Endothelial cell of umbilical vein (primary cell): ENCODE data around the gene DLK1. TPM values are rescaled to one million over a fixed set of nuclear protein-coding genes. Genes with fewer than 3 reads are reported as not detected.

Experiments used
- BruUV-seq: library from RNA; stranded (reverse); fragments of 400-500 nt; replicated peaks from 2 replicates; lab custom pipeline; 2021; lab: Mats Ljungman, UMichigan
- CTCF ChIA-PET: fragments of 300-600, 350-600 bp; sonication (Branson Sonifier 250); formaldehyde crosslinking; loops from one replicate; lab custom pipeline; 2021; ENCODE audit warnings: antibody characterized with exemption, inconsistent platforms; lab: Charles Lee
- POLR2A ChIA-PET: fragments of 300-600, 350-600 bp; sonication (Branson Sonifier 250); formaldehyde crosslinking; loops from one replicate; lab custom pipeline; 2021; ENCODE audit warnings: antibody characterized with exemption, inconsistent platforms; lab: Charles Lee
- DNase-seq: peaks from one replicate; pipeline ENCODE4 v3.0.0-alpha.2; 2011; ENCODE audit warnings: low read depth, low spot score
- FAIRE-seq: peaks from 2 replicates; lab custom pipeline; 2011; peaks lifted over from hg19 to GRCh38; lab: Jason Lieb, UNC
- H2AFZ ChIP-seq: 2 replicates; pipeline ENCODE4 v1.6.0; 2012; ENCODE audit warnings: low read depth, low read length, control low read depth, inconsistent platforms
- H3K27ac ChIP-seq: 2 replicates; pipeline ENCODE4 v1.5.1; 2011; ENCODE audit warnings: low read depth, mild to moderate bottlenecking, control low read depth, low read length, moderate library complexity; ENCODE audit not compliant: insufficient read depth
- H3K27me3 ChIP-seq, 2 experiments: 2 replicates each; pipeline versions ENCODE4 v1.6.0 to v1.6.1; 2011; ENCODE audit warnings: low read length in 2 of 2, mixed read lengths in 1 of 2; ENCODE audit not compliant: control insufficient read depth in 2 of 2, insufficient read depth in 2 of 2
- H3K36me3 ChIP-seq, 2 experiments: 2 replicates in 1 of 2; 3 replicates in 1 of 2; pipeline ENCODE4 v1.5.1; 2011; ENCODE audit warnings: low read length in 2 of 2, mild to moderate bottlenecking in 1 of 2, moderate library complexity in 1 of 2; ENCODE audit not compliant: control insufficient read depth in 2 of 2, insufficient read depth in 2 of 2; ENCODE audit errors: extremely low read depth in 1 of 2
- H3K4me1 ChIP-seq: 3 replicates; pipeline ENCODE4 v1.5.1; 2011; ENCODE audit warnings: mild to moderate bottlenecking, low read length; ENCODE audit not compliant: control insufficient read depth, insufficient read depth; ENCODE audit errors: extremely low read depth
- H3K4me2 ChIP-seq: 2 replicates; pipeline ENCODE4 v1.6.1; 2011; ENCODE audit warnings: low read length, control low read depth, mixed read lengths; ENCODE audit not compliant: insufficient read depth
- H3K4me3 ChIP-seq, 3 experiments: fragments of 200-600 bp in 1 of 3; sonication (generic), shearing (Covaris generic) in 1 of 3; replicated peaks in 1 of 3; 2 replicates each; pipeline ENCODE4 v1.5.1; 2011 to 2016; ENCODE audit warnings: control low read depth in 3 of 3, low read length in 3 of 3, mild to moderate bottlenecking in 2 of 3, inconsistent platforms in 1 of 3, low read depth in 1 of 3, moderate library complexity in 1 of 3; ENCODE audit not compliant: insufficient read depth in 1 of 3
- H3K79me2 ChIP-seq: 2 replicates; pipeline ENCODE4 v1.6.0; 2012; ENCODE audit warnings: low read length, inconsistent platforms; ENCODE audit not compliant: control insufficient read depth, insufficient read depth
- H3K9ac ChIP-seq: replicated peaks from 2 replicates; pipeline ENCODE3; 2011; ENCODE audit warnings: low read length, control low read depth; ENCODE audit not compliant: insufficient read depth; ENCODE audit errors: extremely low read depth
- H3K9me1 ChIP-seq: replicated peaks from 3 replicates; pipeline ENCODE4 v1.6.0; 2011; ENCODE audit warnings: mild to moderate bottlenecking, low read length; ENCODE audit not compliant: control insufficient read depth, insufficient read depth; ENCODE audit errors: extremely low read depth
- H3K9me3 ChIP-seq: replicated peaks from 2 replicates; pipeline ENCODE4 v1.5.1; 2012; ENCODE audit warnings: low read length, inconsistent platforms; ENCODE audit not compliant: control insufficient read depth, insufficient read depth
- H4K20me1 ChIP-seq: replicated peaks from 2 replicates; pipeline ENCODE3; 2011; ENCODE audit warnings: mild to moderate bottlenecking, low read length; ENCODE audit not compliant: control insufficient read depth, insufficient read depth; ENCODE audit errors: extremely low read depth
- EZH2 ChIP-seq: IDR thresholded peaks from 2 replicates; pipeline ENCODE4 v1.6.1; 2012; ENCODE audit warnings: borderline replicate concordance, low read depth, mild to moderate bottlenecking, moderate library complexity, low read length, inconsistent platforms; ENCODE audit not compliant: severe bottlenecking
- FOS ChIP-seq: IDR thresholded peaks from 2 replicates; pipeline ENCODE4 v1.6.1; 2011; ENCODE audit warnings: mild to moderate bottlenecking, low read length, moderate library complexity, borderline replicate concordance; ENCODE audit not compliant: insufficient read depth
- GATA2 ChIP-seq: IDR thresholded peaks from 2 replicates; pipeline ENCODE4 v1.7.0; 2011; ENCODE audit warnings: low read depth, mild to moderate bottlenecking, moderate library complexity, mixed read lengths, low read length; ENCODE audit not compliant: insufficient read length, insufficient read depth
- JUN ChIP-seq: IDR thresholded peaks from 2 replicates; pipeline ENCODE4 v1.6.1; 2011; ENCODE audit warnings: borderline replicate concordance, low read depth; ENCODE audit not compliant: insufficient read length, insufficient read depth
- MAX ChIP-seq: IDR thresholded peaks from 2 replicates; pipeline ENCODE4 v1.6.1; 2011; ENCODE audit not compliant: insufficient read depth, insufficient read length
- MYC ChIP-seq: IDR thresholded peaks from one replicate; pipeline ENCODE4 v1.6.1; 2011; ENCODE audit warnings: mild to moderate bottlenecking, low read depth, low read length
- POLR2A ChIP-seq: IDR thresholded peaks from 2 replicates; pipeline ENCODE4 v1.6.1; 2012; ENCODE audit warnings: low read depth, mild to moderate bottlenecking, control low read depth, low read length
- POLR2AphosphoS5 ChIP-seq: IDR thresholded peaks from 2 replicates; pipeline ENCODE4 v1.6.1; 2012; ENCODE audit warnings: low read depth, mild to moderate bottlenecking, control low read depth, low read length, moderate library complexity; ENCODE audit not compliant: insufficient read depth
- dilution Hi-C: fragments of 300-500 bp; cut with MboI; formaldehyde crosslinking; loops from one replicate; pipeline ENCODE4 v1.15.0; 2019; ENCODE audit warnings: low sequenced_read_pairs; ENCODE audit not compliant: extremely low pct_ligation_motif_present
- intact Hi-C: fragments of 100-400 bp; cut with micrococcal nuclease; formaldehyde crosslinking; loops from one replicate; pipeline ENCODE4 v1.10.0; 2022
- polyA plus RNA-seq, 4 experiments: library from polyadenylated mRNA; depleted of rRNA in 3 of 4; stranded (reverse) in 3 of 4; unstranded in 1 of 4; fragments of >200 nt; gene quantifications; 2 replicates each; pipeline versions ENCODE4 v1.2.1 to v1.2.3, GENCODE V29; 2011 to 2012; ENCODE audit warnings: missing spikeins in 1 of 4
- total RNA-seq: library from RNA; stranded (reverse); gene quantifications from 2 replicates; pipeline ENCODE4 v1.2.3, GENCODE V29; 2021
- TF ChIP-seq, protein P1 (sequence below), 2 donors: IDR thresholded peaks; 1 replicate in 1 of 2; 2 replicates in 1 of 2; pipeline ENCODE4 v1.5.1; 2011; ENCODE audit warnings: low read length in 2 of 2, mild to moderate bottlenecking in 2 of 2, moderate library complexity in 2 of 2, control low read depth in 1 of 2, inconsistent platforms in 1 of 2, low read depth in 1 of 2; ENCODE audit not compliant: insufficient read depth in 1 of 2; ENCODE audit errors: extremely low read depth in 1 of 2

The DLK1 gene
- total and polyA plus RNA-seq, 2 donors (not counting 3 experiments of a cell fraction or from before 2014, with no cell fraction given): not detected

GRCh38 chr14:100736269-100737180 is 9.8 kb downstream of the DLK1 start:
- intact Hi-C loops: no loop called here

DNA sequence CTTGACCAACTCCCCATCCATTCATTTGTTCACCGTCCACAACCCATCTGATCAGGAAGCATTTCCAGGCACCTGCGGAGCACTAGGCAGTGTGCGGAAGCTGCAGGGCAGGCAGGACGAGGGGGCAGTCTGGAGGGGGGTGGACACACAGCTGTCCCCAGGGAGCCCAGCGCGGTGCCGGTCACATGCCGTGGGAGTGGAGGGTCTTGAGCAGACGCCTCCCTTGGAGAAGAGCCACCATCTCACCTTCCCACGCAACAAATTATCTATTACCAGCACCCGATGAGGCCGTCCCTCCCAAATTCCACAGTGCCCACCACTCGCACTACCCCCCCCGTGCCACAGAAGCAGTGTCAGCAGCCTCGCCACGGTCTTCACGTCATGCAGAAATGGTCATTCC is 10.8 kb downstream of the DLK1 start:
- FAIRE-seq: no peak
- no peak overlapping the region for H2AFZ ChIP-seq
- H3K27ac ChIP-seq: no peak overlapping the region
- ChIA-PET POLR2A (no interaction called here), CTCF (no interaction called here)
- no peak overlapping the region for H3K4me3 ChIP-seq
- no peaks in the 10 kb centered on the region for H3K27me3 ChIP-seq
- no peaks in the 10 kb centered on the region for H3K9me1 ChIP-seq
- no peak overlapping the region for H3K9ac ChIP-seq
- dilution Hi-C loops (no loop called here), intact Hi-C loops (no loop called here)
- no peaks in the 10 kb centered on the region for H4K20me1 ChIP-seq
- no peak overlapping the region for H3K4me2 ChIP-seq
- no peaks in the 10 kb centered on the region for H3K9me3 ChIP-seq
- H3K79me2 ChIP-seq: no peaks in the 10 kb centered on the region
- no peaks in the 10 kb centered on the region for H3K36me3 ChIP-seq
- DNase-seq: no peak
- BruUV-seq: no TSS peak
- H3K4me1 ChIP-seq: no peaks in the 10 kb centered on the region
- TF ChIP-seq MAX: no peak
- TF ChIP-seq JUN: no peak
- TF ChIP-seq FOS: no peak
- TF ChIP-seq EZH2: no peak
- no peak for TF ChIP-seq GATA2
- TF ChIP-seq POLR2AphosphoS5: no peak
- TF ChIP-seq, protein P1, sequence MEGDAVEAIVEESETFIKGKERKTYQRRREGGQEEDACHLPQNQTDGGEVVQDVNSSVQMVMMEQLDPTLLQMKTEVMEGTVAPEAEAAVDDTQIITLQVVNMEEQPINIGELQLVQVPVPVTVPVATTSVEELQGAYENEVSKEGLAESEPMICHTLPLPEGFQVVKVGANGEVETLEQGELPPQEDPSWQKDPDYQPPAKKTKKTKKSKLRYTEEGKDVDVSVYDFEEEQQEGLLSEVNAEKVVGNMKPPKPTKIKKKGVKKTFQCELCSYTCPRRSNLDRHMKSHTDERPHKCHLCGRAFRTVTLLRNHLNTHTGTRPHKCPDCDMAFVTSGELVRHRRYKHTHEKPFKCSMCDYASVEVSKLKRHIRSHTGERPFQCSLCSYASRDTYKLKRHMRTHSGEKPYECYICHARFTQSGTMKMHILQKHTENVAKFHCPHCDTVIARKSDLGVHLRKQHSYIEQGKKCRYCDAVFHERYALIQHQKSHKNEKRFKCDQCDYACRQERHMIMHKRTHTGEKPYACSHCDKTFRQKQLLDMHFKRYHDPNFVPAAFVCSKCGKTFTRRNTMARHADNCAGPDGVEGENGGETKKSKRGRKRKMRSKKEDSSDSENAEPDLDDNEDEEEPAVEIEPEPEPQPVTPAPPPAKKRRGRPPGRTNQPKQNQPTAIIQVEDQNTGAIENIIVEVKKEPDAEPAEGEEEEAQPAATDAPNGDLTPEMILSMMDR (IDR thresholded peaks at IDR 0.05; ENCODE audit: extremely low read depth in 1 of 2, insufficient read depth in 1 of 2, low read depth in 1 of 2, low read length in 2 of 2): no peak
- no peak for TF ChIP-seq POLR2A
- TF ChIP-seq MYC: no peak

More at GRCh38 chr14:100736269-100737180, 9.8 kb downstream of the DLK1 start:
- Histone ChIP-seq H3K79me2 (no peaks in the 10 kb centered on the region), H3K4me1 (no peaks in the 10 kb centered on the region), H3K4me2 (no peak overlapping the region), H3K27me3 (no peaks in the 10 kb centered on the region), H2AFZ (no peak overlapping the region), H3K9me1 (no peaks in the 10 kb centered on the region), H4K20me1 (no peaks in the 10 kb centered on the region), H3K36me3 (no peaks in the 10 kb centered on the region), H3K4me3 (no peak overlapping the region), H3K27ac (no peak overlapping the region), H3K9ac (no peak overlapping the region), H3K9me3 (no peaks in the 10 kb centered on the region)
- dilution Hi-C loops: no loop called here
- FAIRE-seq: no peak
- TF ChIP-seq MAX (no peak), EZH2 (no peak), MYC (no peak), FOS (no peak), GATA2 (no peak), POLR2A (no peak), JUN (no peak), POLR2AphosphoS5 (no peak)
- CTCF ChIA-PET: interaction anchor here (0.6 to 0.7 kb wide), 3 partner anchors 13 to 1245 kb away, joined by 3 read pairs; no protein-coding TSS in a partner anchor
- no TSS peak for BruUV-seq
- no peak for DNase-seq
- POLR2A ChIA-PET: no interaction called here
